ENCODE measurements around the gene LAMC1. TPM values are rescaled to one million over a fixed set of nuclear protein-coding genes. Genes with fewer than 3 reads are reported as not detected.

The LAMC1 gene
- total RNA-seq, 2 experiments from 2014 or later: not detected

GRCh38 chr1:183058851-183059502 is 35.8 kb downstream of the LAMC1 start:
- Mint-ChIP-seq H3K27ac (no peak overlapping the region), H3K9me3 (no peaks in the 10 kb centered on the region), H3K27me3 (peaks cover 31% of the 10 kb centered on the region), H3K4me3 (no peak overlapping the region), H3K4me1 (ENCODE audit: low read depth) (no peaks in the 10 kb centered on the region), H3K36me3 (ENCODE audit: low read depth) (no peaks in the 10 kb centered on the region)
- DNase-seq: no peak
- Histone ChIP-seq H3K27ac (ENCODE audit: low read depth in 1 of 2, low read length in 2 of 2) (no peak overlapping the region), H3K27me3 (ENCODE audit: control insufficient read depth in 1 of 2, insufficient read depth in 2 of 2, low read length in 2 of 2) (peaks cover 0 to 8% of the 10 kb centered on the region in 2 experiments), H3K4me3 (ENCODE audit: low read length) (no peak overlapping the region), H3K36me3 (ENCODE audit: insufficient read depth, low read length) (no peaks in the 10 kb centered on the region), H3K4me1 (ENCODE audit: insufficient read depth, low read length) (no peaks in the 10 kb centered on the region), H3K9me3 (ENCODE audit: control insufficient read depth in 1 of 2, insufficient read depth in 1 of 2, low read length in 2 of 2) (no peaks in the 10 kb centered on the region)
- CTCF ChIA-PET: no interaction called here
- POLR2A ChIA-PET: no interaction called here
- intact Hi-C loops (cut with DNase I, micrococcal nuclease): no loop called here
- no peak for TF ChIP-seq CTCF (IDR thresholded peaks at IDR 0.05)
- no peak for ATAC-seq (ENCODE audit: poor library complexity)

DNA sequence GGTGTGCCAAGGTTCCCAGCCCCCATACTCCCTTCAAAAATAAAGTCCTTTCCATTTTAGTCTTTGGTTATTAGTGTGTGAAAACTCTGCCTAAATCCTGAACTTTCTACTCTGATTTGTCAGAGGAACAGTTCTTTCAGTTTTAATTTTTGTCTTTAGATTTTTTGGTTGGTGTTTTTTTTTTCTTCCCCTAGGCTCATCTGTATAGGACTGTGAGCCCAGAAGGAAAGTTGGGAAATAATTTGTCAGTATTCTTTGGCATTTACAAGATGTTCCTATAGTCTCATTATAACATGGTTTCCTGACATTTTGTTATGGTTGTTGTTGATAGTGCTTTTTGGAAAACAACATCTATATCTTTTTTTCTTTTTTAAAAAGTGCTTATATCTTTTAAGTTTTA is 38.0 kb downstream of the LAMC1 start:
- no peak for TF ChIP-seq CTCF (IDR thresholded peaks at IDR 0.05)
- Histone ChIP-seq H3K36me3 (ENCODE audit: insufficient read depth, low read length) (no peaks in the 10 kb centered on the region), H3K27ac (ENCODE audit: low read depth in 1 of 2, low read length in 2 of 2) (no peak overlapping the region), H3K4me1 (ENCODE audit: insufficient read depth, low read length) (no peaks in the 10 kb centered on the region), H3K27me3 (ENCODE audit: control insufficient read depth in 1 of 2, insufficient read depth in 2 of 2, low read length in 2 of 2) (peaks cover 0 to 5% of the 10 kb centered on the region in 2 experiments), H3K9me3 (ENCODE audit: control insufficient read depth in 1 of 2, insufficient read depth in 1 of 2, low read length in 2 of 2) (no peaks in the 10 kb centered on the region), H3K4me3 (ENCODE audit: low read length) (no peak overlapping the region)
- Mint-ChIP-seq H3K4me3 (no peak overlapping the region), H3K27me3 (peaks cover 13% of the 10 kb centered on the region), H3K4me1 (ENCODE audit: low read depth) (no peaks in the 10 kb centered on the region), H3K36me3 (ENCODE audit: low read depth) (no peaks in the 10 kb centered on the region), H3K27ac (no peak overlapping the region), H3K9me3 (peaks cover 2% of the 10 kb centered on the region)
- no peak for ATAC-seq (ENCODE audit: poor library complexity)
- POLR2A ChIA-PET: no interaction called here
- intact Hi-C loops (cut with DNase I, micrococcal nuclease): no loop called here
- DNase-seq: no peak
- CTCF ChIA-PET: no interaction called here

DNA sequence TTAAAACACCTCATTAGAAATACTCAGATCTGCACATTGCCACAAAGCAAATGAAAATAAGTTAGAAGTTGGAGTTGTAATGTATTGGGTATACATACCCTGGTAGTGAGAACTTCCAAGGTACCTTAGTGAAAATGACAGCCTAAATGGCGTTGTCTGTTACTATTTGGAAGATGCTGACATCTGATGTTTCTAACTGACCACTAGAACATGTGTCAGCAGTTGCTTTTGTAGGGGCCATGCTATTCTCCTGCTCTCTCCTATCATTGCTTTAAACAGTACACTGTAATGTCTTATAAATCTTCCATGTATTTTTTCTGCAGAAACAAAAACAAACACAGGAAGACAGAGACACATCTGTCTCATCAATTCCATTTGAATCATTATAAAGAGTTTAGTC is 40.1 kb downstream of the LAMC1 start:
- Mint-ChIP-seq H3K9me3 (peaks cover 2% of the 10 kb centered on the region), H3K4me1 (ENCODE audit: low read depth) (no peaks in the 10 kb centered on the region)
- ATAC-seq (ENCODE audit: poor library complexity): no peak

More for the DNA sequence above, 40.1 kb downstream of the LAMC1 start:
- no peaks in the 10 kb centered on the region for H3K36me3 Mint-ChIP-seq (ENCODE audit: low read depth)
- Histone ChIP-seq H3K4me1 (ENCODE audit: insufficient read depth, low read length) (no peaks in the 10 kb centered on the region), H3K9me3 (ENCODE audit: control insufficient read depth in 1 of 2, insufficient read depth in 1 of 2, low read length in 2 of 2) (no peaks in the 10 kb centered on the region), H3K4me3 (ENCODE audit: low read length) (no peak overlapping the region), H3K27me3 (ENCODE audit: control insufficient read depth in 1 of 2, insufficient read depth in 2 of 2, low read length in 2 of 2) (peaks cover 0 to 5% of the 10 kb centered on the region in 2 experiments), H3K36me3 (ENCODE audit: insufficient read depth, low read length) (no peaks in the 10 kb centered on the region), H3K27ac (ENCODE audit: low read depth in 1 of 2, low read length in 2 of 2) (no peak overlapping the region)
- no peak for DNase-seq
- H3K27ac Mint-ChIP-seq: no peak overlapping the region
- no peak overlapping the region for H3K4me3 Mint-ChIP-seq
- H3K27me3 Mint-ChIP-seq: peaks cover 8% of the 10 kb centered on the region
- intact Hi-C loops (cut with DNase I, micrococcal nuclease): no loop called here
- POLR2A ChIA-PET: no interaction called here
- no peak for TF ChIP-seq CTCF (IDR thresholded peaks at IDR 0.05)
- CTCF ChIA-PET: no interaction called here

Measured in CD4-positive, alpha-beta T cell (primary cell).